DOHH2 (cell line): ENCODE measurements around the gene PRRX1.

Source experiments
- CTCF ChIP-seq: fragments of 200-600 bp; sonication (generic); IDR thresholded peaks from one replicate; pipeline ENCODE4 v1.5.1; 2014; ENCODE audit warnings: antibody characterized with exemption, mild to moderate bottlenecking, low read depth, low read length; ENCODE audit not compliant: poor library complexity, severe bottlenecking
- EZH2phosphoT487 ChIP-seq: fragments of 200-600 bp; sonication (generic); IDR thresholded peaks from 2 replicates; pipeline ENCODE4 v1.6.1; 2017; ENCODE audit warnings: borderline replicate concordance, mild to moderate bottlenecking, antibody characterized with exemption, low read length, moderate library complexity, mixed read lengths

GRCh38 chr1:170676628-170677027 lies 12.7 kb downstream of the PRRX1 start:
- TF ChIP-seq CTCF (no peak), EZH2phosphoT487 (no peak)
